Measurements from ENCODE around the gene RAB10.

DNA sequence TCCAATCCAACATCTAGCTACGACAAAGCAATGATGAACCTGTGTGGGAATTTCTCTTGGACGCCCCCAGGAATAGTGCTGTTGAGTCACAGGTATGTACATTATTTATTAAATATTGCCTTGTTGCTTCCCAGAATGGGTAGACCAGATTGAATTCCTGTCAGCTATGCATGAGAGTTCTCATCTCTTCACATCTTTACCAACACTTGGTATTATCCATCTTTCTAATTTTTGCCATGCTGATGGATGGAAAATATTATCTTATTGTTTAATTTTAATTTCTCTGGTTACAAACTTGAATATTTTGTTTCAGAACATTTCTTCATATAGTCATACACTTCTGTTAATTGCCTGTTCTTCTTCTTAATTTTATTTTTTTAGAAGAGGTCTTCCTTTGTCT, 9.6 kb upstream of the RAB10 start:
- TF ChIP-seq, protein P1, sequence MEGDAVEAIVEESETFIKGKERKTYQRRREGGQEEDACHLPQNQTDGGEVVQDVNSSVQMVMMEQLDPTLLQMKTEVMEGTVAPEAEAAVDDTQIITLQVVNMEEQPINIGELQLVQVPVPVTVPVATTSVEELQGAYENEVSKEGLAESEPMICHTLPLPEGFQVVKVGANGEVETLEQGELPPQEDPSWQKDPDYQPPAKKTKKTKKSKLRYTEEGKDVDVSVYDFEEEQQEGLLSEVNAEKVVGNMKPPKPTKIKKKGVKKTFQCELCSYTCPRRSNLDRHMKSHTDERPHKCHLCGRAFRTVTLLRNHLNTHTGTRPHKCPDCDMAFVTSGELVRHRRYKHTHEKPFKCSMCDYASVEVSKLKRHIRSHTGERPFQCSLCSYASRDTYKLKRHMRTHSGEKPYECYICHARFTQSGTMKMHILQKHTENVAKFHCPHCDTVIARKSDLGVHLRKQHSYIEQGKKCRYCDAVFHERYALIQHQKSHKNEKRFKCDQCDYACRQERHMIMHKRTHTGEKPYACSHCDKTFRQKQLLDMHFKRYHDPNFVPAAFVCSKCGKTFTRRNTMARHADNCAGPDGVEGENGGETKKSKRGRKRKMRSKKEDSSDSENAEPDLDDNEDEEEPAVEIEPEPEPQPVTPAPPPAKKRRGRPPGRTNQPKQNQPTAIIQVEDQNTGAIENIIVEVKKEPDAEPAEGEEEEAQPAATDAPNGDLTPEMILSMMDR (IDR thresholded peaks at IDR 0.05) = no peak
- no peak for TF ChIP-seq POLR2A (IDR thresholded peaks at IDR 0.05)

All from Peyer's patch (tissue), 4 donors.